MG63 (cell line): ENCODE results near the gene LRRC45. TPM values are rescaled to one million over a fixed set of nuclear protein-coding genes. Genes with fewer than 3 reads are reported as not detected.

Experiments used
- DNase-seq: peaks from one replicate; pipeline ENCODE4 v3.0.0-alpha.2; 2020
- H3K27me3 ChIP-seq: fragments of 250-450 bp; sonication (Bioruptor Pico); 2 replicates; pipeline ENCODE4 v1.5.1; 2020; ENCODE audit warnings: mild to moderate bottlenecking, moderate library complexity
- H3K36me3 ChIP-seq: fragments of 250-450 bp; sonication (Bioruptor Pico); 2 replicates; pipeline ENCODE4 v1.5.1; 2020; ENCODE audit warnings: mild to moderate bottlenecking, moderate library complexity
- H3K4me3 ChIP-seq: fragments of 250-450 bp; sonication (Bioruptor Pico); 2 replicates; pipeline ENCODE4 v1.5.1; 2020; ENCODE audit warnings: mild to moderate bottlenecking, moderate library complexity
- H3K9me3 ChIP-seq: fragments of 250-450 bp; sonication (Bioruptor Pico); 2 replicates; pipeline ENCODE4 v1.5.1; 2020; ENCODE audit warnings: mild to moderate bottlenecking, moderate library complexity
- total RNA-seq: library from RNA; depleted of rRNA; stranded (reverse); fragments of >200 nt; shearing (Covaris generic); gene quantifications from 2 replicates; pipeline ENCODE4 v1.2.3, GENCODE V29; 2014; ENCODE audit warnings: low replicate concordance

LRRC45 gene
- total RNA-seq, 1 experiment from 2014 or later, result 31.7 TPM

DNA sequence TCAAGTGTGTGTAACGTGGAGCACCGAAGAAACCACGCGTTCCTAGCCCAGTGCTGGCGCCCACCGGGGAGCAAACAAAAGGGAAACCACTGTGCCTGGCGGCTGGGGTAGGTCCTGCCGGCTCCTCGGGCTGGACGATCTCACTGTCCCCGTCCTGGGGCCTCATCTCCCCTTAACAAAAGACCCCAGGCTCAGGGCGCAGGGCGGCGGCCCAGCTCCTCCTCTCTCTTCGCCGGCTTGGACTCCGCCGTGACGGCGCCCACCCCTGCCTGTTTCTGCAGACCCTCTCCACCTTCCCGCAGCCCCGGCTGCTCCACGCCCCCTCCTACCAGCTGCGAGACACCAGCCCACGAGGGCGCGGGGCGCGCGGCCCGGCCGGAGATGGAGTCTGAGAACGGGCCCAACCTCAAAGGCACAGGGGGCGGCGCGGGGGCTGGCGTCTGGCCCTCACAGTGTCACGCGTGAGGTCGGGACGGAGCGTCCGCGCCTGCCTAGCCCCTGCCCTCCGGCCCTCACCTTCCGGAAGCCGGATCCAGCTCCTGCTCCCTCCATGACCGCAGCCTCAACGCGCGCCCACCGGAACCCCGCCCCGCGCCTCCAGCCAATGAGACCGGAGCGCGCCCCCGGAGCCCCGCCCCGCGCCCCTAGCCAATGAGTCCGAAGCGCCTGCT, 660 bp upstream of the LRRC45 start, which contains the start of gene CENPX:
TSS of gene CENPX (minus strand) at position 569 of the 671 bp plus-strand sequence. CDS start at position 552, 17 bp downstream.
- DNase-seq, result no peak
- peaks cover 25% of the 10 kb centered on the region for H3K36me3 ChIP-seq
- H3K27me3 ChIP-seq, result no peaks in the 10 kb centered on the region
- H3K4me3 ChIP-seq, result peak within 1 kb of the TSS; percentile 94
- no peaks in the 10 kb centered on the region for H3K9me3 ChIP-seq

DNA sequence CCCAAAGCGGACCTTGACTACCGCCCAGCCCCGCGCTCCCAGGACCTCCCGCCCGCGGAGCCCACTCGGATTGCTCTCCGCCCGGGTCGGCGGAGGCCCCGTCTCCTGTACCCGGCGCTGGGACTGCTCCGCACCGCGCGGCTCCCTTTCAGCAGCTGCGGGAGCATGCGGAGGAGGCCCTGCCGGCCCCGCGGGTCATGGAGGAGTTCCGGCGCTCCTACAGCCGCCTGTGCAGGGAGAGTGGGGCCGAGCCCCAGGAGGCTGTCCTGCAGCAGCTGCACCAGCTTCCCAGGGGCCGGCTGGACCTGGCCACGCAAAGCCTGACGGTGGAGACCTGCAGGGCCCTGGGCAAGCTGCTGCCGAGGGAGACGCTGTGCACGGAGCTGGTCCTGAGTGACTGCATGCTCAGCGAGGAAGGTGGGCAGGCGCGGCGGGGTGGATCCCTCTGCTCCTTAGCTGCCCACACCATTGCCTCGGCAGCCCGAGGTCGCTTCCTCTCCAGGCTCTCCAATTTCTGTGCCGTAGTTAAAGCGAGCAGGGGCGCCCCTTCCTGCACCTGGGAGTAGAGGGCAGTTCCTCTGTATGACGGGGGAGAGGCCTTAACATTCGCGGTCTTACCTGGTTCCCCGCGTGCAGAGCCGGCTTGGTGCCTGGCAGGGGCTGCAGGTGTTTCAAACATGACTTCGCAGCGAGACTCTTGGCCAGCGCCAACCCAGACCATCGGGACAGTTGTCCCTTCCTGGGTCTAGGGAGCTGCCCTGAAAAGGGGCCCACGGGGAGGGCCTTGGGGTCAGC, 539 bp downstream of the LRRC45 start:
- Histone ChIP-seq H3K36me3 (peaks cover 17% of the 10 kb centered on the region), H3K4me3 (peak overlapping the region; percentile 73), H3K27me3 (no peaks in the 10 kb centered on the region), H3K9me3 (no peaks in the 10 kb centered on the region)
- DNase-seq, result no peak

DNA sequence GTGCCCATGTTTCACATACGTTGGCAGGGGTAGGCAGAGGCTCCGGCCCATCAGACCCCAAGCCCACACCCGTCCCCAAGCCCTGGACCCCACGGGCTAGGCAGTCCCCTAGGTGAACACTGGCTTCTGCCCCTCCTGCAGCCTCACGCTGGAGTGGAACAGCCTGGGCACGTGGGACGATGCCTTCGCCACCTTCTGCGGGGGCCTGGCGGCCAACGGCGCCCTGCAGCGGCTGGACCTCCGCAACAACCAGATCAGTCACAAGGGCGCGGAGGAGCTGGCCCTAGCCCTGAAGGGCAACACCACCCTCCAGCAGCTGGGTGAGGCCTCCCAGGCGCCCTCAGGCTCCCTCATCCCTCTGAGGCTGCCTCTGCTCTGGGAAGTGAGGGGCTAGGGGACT, 1.8 kb downstream of the LRRC45 start:
- DNase-seq, result no peak
- no peaks in the 10 kb centered on the region for H3K27me3 ChIP-seq
- peaks cover 9% of the 10 kb centered on the region for H3K36me3 ChIP-seq
- no peaks in the 10 kb centered on the region for H3K9me3 ChIP-seq
- no peak overlapping the region for H3K4me3 ChIP-seq

DNA sequence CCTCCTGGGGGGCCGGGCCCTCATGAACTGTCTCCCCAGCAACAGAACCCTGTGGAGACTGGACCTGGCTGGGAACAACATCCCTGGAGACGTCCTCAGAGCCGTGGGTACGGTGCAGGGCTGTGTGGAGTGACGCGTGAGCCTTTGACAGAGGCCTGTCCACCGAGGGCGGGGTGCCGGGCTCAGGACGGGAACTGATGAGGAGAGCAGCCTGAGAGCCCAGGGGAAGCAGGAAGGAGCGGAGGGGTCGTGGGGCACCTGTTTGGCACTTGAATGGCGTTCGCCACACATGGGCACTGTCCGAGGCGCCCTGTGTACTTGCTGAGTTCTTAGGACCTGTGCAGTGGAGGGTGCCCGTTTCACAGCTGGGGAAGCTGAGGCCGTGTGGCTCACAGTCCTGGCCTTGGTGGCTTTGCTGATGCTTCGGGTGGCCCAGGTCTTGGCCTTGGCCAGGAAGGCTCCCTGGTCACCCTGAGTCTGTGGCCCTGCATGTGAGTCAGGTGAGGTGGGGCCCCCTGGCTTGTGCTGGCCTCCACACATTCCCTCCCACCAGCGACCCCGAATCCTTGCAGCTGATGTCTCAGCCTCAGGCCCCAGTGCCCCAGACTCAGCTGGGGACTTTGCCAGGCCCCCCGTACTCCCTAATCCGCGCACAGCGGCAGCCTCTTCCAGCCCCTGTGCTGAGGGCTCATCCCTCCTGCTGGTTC, 2.4 kb downstream of the LRRC45 start:
- no peaks in the 10 kb centered on the region for H3K27me3 ChIP-seq
- no peaks in the 10 kb centered on the region for H3K9me3 ChIP-seq
- peaks cover 6% of the 10 kb centered on the region for H3K36me3 ChIP-seq
- DNase-seq, result no peak
- H3K4me3 ChIP-seq, result no peak overlapping the region

DNA sequence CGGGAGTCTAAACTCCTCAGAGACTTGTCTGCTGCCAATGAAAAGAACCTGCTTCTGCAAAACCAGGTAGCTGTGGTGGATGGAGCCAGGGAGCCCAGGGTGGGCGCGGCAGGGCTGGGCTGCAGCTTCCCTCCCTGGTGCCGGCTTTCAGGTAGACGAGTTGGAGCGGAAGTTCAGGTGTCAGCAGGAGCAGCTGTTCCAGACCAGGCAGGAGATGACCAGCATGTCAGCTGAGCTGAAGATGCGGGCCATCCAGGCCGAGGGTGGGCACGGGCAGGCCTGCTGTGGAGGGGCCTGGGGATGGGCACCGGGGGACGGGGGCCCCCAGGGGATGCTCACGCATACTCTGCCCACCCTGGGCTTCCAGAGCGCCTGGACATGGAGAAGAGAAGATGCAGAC, 5.1 kb downstream of the LRRC45 start:
- H3K27me3 ChIP-seq, result no peaks in the 10 kb centered on the region
- no peaks in the 10 kb centered on the region for H3K9me3 ChIP-seq
- no peak for DNase-seq
- H3K4me3 ChIP-seq, result no peak overlapping the region
- H3K36me3 ChIP-seq, result peaks cover 9% of the 10 kb centered on the region

DNA sequence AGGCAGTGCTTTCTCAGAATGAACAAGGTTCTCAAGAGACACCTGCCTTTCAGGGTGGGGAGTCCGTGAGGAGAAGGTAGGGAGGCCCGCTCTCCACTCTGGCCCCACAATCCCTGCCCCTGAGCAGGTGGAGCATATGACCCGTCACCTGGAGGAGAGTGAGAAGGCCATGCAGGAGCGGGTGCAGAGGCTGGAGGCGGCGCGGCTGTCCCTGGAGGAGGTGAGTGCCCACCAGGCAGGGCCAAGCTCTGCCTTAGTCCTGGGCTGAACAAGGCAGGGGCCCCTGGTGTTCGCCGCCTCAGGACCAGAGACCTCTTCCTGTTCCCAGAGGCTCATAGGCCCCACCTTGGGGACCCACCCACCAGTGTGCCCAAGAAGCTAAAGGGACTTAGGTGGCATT, 5.9 kb downstream of the LRRC45 start:
- H3K36me3 ChIP-seq, result peaks cover 9% of the 10 kb centered on the region
- H3K27me3 ChIP-seq, result no peaks in the 10 kb centered on the region
- DNase-seq, result no peak
- no peaks in the 10 kb centered on the region for H3K9me3 ChIP-seq
- H3K4me3 ChIP-seq, result no peak overlapping the region

DNA sequence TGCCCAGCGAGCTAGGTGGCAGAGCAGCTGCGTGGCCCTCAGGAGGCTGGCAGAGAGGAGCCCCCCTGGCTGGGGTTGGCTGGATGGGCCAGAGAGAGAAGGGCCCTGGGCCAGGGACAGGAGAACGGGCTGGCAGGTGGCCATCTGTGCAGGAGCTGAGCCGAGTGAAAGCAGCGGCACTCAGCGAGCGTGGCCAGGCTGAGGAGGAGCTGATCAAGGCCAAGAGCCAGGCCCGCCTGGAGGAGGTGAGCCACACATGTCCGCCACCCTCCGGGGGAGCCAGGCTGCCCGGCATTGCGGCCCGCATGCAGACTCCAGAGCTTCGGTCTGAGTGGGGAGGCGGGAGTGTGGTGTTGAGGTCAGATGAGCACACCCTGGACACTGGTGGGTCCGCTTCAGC, 6.3 kb downstream of the LRRC45 start:
- Histone ChIP-seq H3K4me3 (no peak overlapping the region), H3K27me3 (no peaks in the 10 kb centered on the region), H3K36me3 (peaks cover 9% of the 10 kb centered on the region), H3K9me3 (no peaks in the 10 kb centered on the region)
- no peak for DNase-seq

DNA sequence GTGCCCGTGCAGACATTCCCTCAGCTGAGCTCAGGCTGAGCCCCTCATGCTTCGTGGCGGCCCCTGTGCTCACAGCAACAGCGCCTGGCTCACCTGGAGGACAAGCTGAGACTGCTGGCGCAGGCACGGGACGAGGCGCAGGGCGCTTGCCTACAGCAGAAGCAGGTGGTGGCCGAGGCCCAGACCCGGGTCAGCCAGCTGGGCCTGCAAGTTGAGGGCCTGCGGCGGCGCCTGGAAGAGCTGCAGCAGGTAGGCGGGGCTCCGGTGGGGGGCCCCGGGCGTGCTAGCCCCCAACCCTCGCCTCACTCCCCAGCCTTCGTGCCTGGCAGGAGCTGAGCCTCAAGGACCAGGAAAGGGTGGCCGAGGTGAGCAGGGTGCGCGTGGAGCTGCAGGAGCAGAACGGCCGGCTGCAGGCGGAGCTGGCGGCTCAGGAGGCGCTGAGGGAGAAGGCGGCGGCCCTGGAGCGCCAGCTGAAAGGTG, 6.9 kb downstream of the LRRC45 start:
- Histone ChIP-seq H3K4me3 (no peak overlapping the region), H3K36me3 (peaks cover 9% of the 10 kb centered on the region), H3K27me3 (no peaks in the 10 kb centered on the region), H3K9me3 (no peaks in the 10 kb centered on the region)
- DNase-seq, result no peak

DNA sequence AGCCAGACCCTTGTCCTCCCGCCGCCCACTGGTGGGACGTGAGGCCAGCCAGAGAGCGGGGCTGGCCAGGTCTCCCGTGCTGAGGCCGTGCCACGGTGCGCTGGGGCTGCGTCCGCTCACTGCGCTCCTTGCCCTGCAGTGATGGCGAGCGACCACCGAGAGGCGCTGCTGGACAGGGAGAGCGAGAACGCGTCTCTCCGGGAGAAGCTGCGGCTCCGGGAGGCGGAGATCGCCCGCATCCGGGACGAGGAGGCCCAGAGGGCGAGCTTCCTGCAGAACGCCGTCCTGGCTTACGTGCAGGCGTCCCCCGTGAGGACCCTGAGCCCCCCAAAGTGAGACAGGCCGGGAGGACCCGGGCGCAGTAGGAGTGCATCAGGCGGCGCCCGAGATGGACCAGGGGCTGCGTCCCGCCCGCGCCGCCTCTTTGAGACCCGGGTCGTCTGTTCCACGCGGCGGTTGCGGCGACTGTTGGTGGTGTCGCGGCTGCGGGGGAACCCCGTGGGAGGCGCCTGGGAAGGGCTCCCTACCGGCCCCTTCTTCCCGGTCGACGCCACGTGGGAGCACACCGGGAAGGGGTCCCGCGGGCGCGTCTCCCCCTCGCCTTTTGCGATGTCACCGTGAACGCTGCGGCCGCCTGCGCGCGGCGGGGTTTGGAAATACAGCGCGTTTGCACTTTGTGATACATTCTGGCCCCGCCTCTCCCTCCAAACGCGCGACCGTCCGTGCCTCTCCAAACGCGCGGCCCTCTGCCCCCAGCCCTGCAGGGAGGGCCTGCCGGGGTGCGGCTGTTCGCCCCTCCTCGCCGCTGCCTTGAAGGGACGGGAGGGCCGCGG, 7.6 kb downstream of the LRRC45 start:
- Histone ChIP-seq H3K9me3 (no peaks in the 10 kb centered on the region), H3K4me3 (no peak overlapping the region), H3K36me3 (peaks cover 12% of the 10 kb centered on the region), H3K27me3 (no peaks in the 10 kb centered on the region)
- DNase-seq, result no peak

DNA sequence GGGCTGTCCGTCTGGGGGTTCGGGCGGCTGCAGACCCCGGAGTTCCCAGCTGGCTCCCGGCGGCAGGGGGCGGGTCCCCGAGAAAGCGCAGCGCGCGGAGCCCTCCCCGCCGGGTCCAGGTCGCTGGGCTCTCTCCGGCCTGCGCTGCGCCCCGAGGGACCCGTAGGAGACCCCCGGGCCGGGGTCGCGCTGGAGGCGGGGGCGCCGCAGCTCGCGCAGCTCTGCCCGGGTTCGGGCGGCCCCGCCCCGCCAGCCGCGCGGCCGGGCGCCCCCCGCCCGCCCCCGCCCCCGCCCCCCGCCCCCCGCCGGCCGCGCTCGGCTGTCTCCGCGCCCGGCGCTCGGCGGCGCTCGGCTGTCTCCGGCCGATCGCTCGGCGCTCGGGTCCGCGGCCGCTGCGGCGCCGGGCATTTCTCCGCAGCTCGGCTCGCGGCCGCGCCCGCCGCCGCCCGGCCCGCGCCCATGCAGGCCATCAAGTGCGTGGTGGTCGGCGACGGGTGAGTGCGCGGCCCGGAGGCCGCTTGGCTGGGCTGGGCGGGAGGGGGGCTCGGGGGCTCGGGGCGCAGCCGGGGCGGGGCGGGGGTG, 8.3 kb downstream of the LRRC45 start, which contains the start of gene RAC3:
TSS of gene RAC3 (plus strand) at position 376 of the 582 bp plus-strand sequence. CDS start at position 460, 84 bp downstream.
- peak within 1 kb of the TSS; percentile 25 for H3K4me3 ChIP-seq
- H3K36me3 ChIP-seq, result peaks cover 13% of the 10 kb centered on the region
- H3K9me3 ChIP-seq, result no peaks in the 10 kb centered on the region
- no peaks in the 10 kb centered on the region for H3K27me3 ChIP-seq
- DNase-seq, result no peak

DNA sequence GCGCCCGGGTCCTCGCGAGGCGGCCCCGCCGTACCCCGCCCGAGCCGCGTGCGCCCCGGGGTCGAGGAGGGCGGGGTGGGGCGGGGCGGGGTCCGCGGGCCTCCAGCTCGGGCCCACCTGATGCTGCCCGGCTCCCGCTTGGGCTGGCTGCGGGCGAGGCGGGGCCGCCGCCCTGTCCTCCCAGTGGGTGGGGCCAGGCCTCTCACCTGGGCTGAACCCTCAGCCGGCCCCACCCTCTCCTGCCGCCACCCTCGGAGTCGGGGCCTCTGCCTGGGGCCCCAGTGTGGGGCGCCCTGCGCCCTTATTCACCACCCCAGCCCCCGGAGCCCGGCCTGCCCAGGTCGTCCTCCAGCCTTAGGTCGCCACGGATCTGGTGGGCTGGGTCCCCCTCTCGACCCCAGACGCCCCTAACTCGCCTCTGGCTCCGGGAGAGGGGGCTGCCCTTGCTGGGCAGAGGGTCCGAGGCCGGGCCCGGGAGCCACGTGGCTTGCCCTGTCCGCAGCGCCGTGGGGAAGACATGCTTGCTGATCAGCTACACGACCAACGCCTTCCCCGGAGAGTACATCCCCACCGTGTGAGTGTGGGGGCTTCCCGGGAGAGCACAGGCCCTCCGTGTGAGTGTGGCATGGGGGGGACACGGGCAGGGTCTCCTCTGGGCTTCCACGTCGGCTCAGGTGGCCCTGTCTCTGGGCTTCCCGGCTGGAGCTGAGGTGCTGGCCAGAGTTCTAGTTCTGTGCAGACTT, 9.0 kb downstream of the LRRC45 start:
- no peak for DNase-seq
- no peaks in the 10 kb centered on the region for H3K27me3 ChIP-seq

DNA sequence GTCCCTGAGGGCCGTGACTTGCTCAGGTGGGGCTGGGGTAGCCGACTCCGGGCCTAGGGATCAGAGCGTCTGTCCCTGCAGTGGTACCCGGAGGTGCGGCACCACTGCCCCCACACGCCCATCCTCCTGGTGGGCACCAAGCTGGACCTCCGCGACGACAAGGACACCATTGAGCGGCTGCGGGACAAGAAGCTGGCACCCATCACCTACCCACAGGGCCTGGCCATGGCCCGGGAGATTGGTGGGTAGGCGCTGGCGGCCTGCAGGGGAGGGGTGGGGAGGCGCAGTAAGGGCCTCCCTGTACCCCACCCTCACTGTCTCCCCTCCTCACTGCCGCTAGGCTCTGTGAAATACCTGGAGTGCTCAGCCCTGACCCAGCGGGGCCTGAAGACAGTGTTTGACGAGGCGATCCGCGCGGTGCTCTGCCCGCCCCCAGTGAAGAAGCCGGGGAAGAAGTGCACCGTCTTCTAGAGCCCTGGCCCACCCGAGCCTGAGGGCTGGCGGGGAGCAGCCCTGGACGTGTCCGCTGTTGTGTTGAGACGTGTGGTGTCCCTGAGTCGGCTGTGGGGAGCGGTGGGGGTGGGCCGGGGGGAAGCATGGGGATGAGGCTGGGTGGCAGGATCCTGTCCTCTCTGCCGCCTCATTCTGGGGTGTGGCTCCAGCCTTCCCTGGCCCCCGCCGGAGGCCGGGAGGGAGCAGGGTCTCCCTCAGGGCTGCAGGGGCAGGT, 10.4 kb downstream of the LRRC45 start:
- Histone ChIP-seq H3K9me3 (no peaks in the 10 kb centered on the region), H3K27me3 (no peaks in the 10 kb centered on the region), H3K36me3 (peaks cover 10% of the 10 kb centered on the region), H3K4me3 (no peak overlapping the region)
- DNase-seq, result no peak

More for the DNA sequence above, 9.0 kb downstream of the LRRC45 start:
- peaks cover 13% of the 10 kb centered on the region for H3K36me3 ChIP-seq
- H3K4me3 ChIP-seq, result peak overlapping the region; percentile 25
- no peaks in the 10 kb centered on the region for H3K9me3 ChIP-seq

DNA sequence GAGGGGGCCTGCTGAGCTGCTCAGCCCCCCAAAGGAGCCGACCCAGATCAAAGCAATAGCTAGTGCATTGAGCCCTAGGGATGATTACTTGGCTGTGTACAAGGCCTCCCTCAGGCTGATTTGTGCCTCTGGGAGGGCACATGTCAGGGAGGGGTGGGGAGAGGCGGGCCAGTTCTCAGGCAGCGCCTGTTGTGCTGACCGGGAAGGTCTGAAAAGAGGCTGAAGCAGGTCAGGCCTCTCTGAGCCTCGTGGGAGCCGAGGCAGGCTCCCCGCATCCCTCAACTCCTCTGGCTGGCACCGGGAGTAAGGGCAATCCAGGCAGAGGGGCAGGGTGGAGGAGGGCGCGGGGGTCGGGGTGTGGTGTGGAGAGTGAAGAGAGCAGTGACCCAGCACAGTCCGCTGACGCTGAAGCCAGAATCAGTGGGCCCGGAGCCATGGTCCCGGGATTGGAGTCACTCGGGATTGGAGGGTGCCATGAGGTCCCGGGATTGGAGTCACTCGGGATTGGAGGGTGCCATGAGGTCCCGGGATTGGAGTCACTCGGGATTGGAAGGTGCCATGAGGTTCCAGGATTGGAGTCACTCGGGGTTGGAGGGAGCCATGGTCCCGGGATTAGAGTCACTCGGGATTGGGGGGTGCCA, 11.4 kb downstream of the LRRC45 start:
- H3K36me3 ChIP-seq, result peaks cover 10% of the 10 kb centered on the region
- no peaks in the 10 kb centered on the region for H3K27me3 ChIP-seq
- no peak for DNase-seq
- no peaks in the 10 kb centered on the region for H3K9me3 ChIP-seq
- no peak overlapping the region for H3K4me3 ChIP-seq

DNA sequence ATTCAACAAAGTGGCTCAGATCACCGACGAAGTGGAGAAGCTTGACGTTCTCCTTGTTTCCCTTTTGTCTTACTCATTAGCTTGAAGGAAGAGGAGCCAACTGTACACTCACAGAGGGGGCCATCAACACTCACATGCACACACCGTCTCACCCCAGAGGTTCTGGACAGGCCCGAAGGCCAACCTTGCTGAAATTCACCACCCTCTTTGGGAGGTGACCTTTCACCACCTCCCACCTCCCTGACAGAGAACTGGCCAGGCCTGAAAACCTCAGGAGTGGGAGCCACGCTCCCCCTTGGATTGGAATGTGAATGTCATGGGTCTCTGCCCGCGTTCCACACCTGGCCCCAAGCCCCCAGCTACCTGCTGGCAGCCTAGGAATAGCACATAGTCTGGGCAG, 12.4 kb downstream of the LRRC45 start:
- DNase-seq, result no peak
- Histone ChIP-seq H3K9me3 (no peaks in the 10 kb centered on the region), H3K4me3 (no peak overlapping the region), H3K36me3 (peaks cover 10% of the 10 kb centered on the region), H3K27me3 (no peaks in the 10 kb centered on the region)
